GM12865 (cell line): ENCODE data around the gene WASF2.
A peak's percentile ranks its signal among the peaks of the same experiment; 100 is the strongest.

ENCODE experiments used
- DNase-seq: peaks from one replicate; pipeline ENCODE4 v3.0.0; 2010; ENCODE audit warnings: low read depth
- H3K4me3 ChIP-seq: 2 replicates; pipeline ENCODE4 v1.5.1; 2011; ENCODE audit warnings: mild to moderate bottlenecking, low read depth, low read length, control low read depth
- TF ChIP-seq, protein P1 (sequence below): IDR thresholded peaks from 2 replicates; pipeline ENCODE4 v1.5.1; 2011; ENCODE audit warnings: low read length, control low read depth, low read depth, inconsistent platforms; ENCODE audit not compliant: insufficient read depth; ENCODE audit errors: missing control alignments

The WASF2 gene

DNA sequence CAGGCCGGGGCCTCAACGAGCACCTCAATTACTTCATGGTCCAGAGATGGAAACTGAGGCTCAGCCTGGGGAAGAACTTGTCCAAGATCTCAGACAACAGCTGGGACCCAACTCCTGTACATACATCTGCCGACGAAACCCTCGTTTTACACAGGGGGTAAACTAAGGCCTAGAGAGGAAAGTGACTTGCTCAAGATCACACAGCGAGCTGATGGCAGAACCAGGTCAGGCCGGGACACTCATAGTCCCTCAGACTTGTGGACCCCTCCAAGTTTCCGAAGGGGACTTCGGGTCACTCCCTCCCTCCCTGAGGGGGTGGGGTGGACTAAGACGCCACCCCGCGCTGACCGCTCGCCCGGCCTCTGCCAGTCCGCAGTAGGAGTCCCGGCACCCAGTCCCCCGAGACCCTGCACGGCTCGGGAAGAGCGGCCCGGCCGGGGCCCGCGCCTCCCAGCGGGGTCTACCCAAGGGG lies 430 bp downstream of the WASF2 start:
- TF ChIP-seq, protein P1, sequence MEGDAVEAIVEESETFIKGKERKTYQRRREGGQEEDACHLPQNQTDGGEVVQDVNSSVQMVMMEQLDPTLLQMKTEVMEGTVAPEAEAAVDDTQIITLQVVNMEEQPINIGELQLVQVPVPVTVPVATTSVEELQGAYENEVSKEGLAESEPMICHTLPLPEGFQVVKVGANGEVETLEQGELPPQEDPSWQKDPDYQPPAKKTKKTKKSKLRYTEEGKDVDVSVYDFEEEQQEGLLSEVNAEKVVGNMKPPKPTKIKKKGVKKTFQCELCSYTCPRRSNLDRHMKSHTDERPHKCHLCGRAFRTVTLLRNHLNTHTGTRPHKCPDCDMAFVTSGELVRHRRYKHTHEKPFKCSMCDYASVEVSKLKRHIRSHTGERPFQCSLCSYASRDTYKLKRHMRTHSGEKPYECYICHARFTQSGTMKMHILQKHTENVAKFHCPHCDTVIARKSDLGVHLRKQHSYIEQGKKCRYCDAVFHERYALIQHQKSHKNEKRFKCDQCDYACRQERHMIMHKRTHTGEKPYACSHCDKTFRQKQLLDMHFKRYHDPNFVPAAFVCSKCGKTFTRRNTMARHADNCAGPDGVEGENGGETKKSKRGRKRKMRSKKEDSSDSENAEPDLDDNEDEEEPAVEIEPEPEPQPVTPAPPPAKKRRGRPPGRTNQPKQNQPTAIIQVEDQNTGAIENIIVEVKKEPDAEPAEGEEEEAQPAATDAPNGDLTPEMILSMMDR: no peak
- peak; percentile 58 for DNase-seq
- H3K4me3 ChIP-seq: peak overlapping the region; percentile 100

- DNase-seq: peak; percentile 41
- H3K4me3 ChIP-seq: peak overlapping the region; percentile 100
- TF ChIP-seq, protein P1: no peak
These were observed 1.7 kb downstream of the WASF2 start for GRCh38 chr1:27487966-27488884.

DNA sequence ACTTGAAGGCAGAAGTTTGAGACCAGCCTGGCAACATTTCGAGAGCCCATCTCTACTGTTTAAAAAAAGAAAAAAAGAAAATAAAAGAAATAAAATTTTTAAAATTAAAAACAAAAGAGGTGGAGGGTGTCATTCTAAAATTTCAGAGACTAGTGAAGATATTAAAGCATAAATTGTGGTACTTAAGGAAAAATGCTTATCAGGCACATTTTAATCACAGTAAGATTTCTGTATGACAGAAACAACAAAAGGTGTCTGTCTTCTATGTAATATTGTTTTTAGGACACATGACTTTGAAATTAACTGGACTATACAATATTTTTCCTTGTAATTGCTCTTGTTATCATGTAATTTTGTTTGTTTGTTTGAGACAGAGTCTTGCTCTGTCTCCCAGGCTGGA lies 4.6 kb downstream of the WASF2 start:
- TF ChIP-seq, protein P1: no peak
- H3K4me3 ChIP-seq: no peak overlapping the region
- DNase-seq: no peak

- peak overlapping the region; percentile 24 for H3K4me3 ChIP-seq
- no peak for DNase-seq
- TF ChIP-seq, protein P1: no peak
These were observed 6.3 kb downstream of the WASF2 start for GRCh38 chr1:27483659-27484058.

GRCh38 chr1:27481994-27482620 lies 7.9 kb downstream of the WASF2 start:
- peak overlapping the region; percentile 35 for H3K4me3 ChIP-seq
- TF ChIP-seq, protein P1: no peak
- peak; percentile 37 for DNase-seq

- peak; percentile 54 for DNase-seq
- TF ChIP-seq, protein P1: no peak
- no peak overlapping the region for H3K4me3 ChIP-seq
These were observed 11.9 kb downstream of the WASF2 start for GRCh38 chr1:27478098-27478497.

GRCh38 chr1:27476237-27476636 lies 13.7 kb downstream of the WASF2 start:
- H3K4me3 ChIP-seq: no peak overlapping the region; the same call in 1 of the 2 replicates
- TF ChIP-seq, protein P1: no peak
- peak; percentile 58 for DNase-seq
